Esophagus squamous epithelium (tissue), 4 donors: ENCODE results near the gene ELN.

Experiments used
- POLR2A ChIP-seq, 4 donors: fragments of 450-650 bp; IDR thresholded peaks; one replicate each; pipeline ENCODE4 v1.6.1; 2017; ENCODE audit warnings: antibody characterized with exemption in 4 of 4, mild to moderate bottlenecking in 4 of 4, moderate library complexity in 3 of 4
- TF ChIP-seq, protein P1 (sequence below), 6 experiments: fragments of 450-650 bp in 4 of 6; fragments of 200-600 bp in 2 of 6; sonication (generic) in 2 of 6; IDR thresholded peaks; one replicate each; pipeline ENCODE4 v1.5.1; 2016 to 2019; ENCODE audit warnings: antibody characterized with exemption in 6 of 6, mild to moderate bottlenecking in 4 of 6, moderate library complexity in 4 of 6

DNA sequence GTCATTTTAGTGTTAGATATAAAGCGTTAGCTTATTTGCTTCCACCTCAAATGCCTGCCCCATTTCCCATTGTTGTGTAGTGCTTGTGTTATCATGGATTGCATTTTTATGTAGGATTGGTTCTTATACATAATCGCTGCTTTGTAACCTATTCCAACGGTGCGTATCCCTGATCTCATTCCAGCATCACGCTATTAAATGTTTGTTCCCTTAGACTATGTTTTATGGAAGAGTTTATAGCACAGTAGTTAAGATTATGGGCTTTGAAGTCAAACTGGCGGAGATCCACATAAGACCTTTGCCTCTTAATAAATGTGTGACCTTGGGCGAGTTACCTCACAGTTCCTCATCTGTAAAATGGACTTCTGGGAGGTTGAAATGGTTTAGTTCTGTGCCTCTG is 34.0 kb upstream of the ELN start:
- TF ChIP-seq, protein P1, sequence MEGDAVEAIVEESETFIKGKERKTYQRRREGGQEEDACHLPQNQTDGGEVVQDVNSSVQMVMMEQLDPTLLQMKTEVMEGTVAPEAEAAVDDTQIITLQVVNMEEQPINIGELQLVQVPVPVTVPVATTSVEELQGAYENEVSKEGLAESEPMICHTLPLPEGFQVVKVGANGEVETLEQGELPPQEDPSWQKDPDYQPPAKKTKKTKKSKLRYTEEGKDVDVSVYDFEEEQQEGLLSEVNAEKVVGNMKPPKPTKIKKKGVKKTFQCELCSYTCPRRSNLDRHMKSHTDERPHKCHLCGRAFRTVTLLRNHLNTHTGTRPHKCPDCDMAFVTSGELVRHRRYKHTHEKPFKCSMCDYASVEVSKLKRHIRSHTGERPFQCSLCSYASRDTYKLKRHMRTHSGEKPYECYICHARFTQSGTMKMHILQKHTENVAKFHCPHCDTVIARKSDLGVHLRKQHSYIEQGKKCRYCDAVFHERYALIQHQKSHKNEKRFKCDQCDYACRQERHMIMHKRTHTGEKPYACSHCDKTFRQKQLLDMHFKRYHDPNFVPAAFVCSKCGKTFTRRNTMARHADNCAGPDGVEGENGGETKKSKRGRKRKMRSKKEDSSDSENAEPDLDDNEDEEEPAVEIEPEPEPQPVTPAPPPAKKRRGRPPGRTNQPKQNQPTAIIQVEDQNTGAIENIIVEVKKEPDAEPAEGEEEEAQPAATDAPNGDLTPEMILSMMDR (IDR thresholded peaks at IDR 0.05): no peak
- no peak for TF ChIP-seq POLR2A (IDR thresholded peaks at IDR 0.05)
